Measurements from ENCODE around the gene VPS13D. TPM values are rescaled to one million over a fixed set of nuclear protein-coding genes. Genes with fewer than 3 reads are reported as not detected.

VPS13D gene
- total RNA-seq, 4 donors from 2014 or later: 77.5 to 142 (median 94.4) TPM

GRCh38 chr1:12524266-12524665 is 294.4 kb downstream of the VPS13D start:
- TF ChIP-seq, protein P1, sequence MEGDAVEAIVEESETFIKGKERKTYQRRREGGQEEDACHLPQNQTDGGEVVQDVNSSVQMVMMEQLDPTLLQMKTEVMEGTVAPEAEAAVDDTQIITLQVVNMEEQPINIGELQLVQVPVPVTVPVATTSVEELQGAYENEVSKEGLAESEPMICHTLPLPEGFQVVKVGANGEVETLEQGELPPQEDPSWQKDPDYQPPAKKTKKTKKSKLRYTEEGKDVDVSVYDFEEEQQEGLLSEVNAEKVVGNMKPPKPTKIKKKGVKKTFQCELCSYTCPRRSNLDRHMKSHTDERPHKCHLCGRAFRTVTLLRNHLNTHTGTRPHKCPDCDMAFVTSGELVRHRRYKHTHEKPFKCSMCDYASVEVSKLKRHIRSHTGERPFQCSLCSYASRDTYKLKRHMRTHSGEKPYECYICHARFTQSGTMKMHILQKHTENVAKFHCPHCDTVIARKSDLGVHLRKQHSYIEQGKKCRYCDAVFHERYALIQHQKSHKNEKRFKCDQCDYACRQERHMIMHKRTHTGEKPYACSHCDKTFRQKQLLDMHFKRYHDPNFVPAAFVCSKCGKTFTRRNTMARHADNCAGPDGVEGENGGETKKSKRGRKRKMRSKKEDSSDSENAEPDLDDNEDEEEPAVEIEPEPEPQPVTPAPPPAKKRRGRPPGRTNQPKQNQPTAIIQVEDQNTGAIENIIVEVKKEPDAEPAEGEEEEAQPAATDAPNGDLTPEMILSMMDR (IDR thresholded peaks at IDR 0.05; ENCODE audit: low read depth): no peak

DNA sequence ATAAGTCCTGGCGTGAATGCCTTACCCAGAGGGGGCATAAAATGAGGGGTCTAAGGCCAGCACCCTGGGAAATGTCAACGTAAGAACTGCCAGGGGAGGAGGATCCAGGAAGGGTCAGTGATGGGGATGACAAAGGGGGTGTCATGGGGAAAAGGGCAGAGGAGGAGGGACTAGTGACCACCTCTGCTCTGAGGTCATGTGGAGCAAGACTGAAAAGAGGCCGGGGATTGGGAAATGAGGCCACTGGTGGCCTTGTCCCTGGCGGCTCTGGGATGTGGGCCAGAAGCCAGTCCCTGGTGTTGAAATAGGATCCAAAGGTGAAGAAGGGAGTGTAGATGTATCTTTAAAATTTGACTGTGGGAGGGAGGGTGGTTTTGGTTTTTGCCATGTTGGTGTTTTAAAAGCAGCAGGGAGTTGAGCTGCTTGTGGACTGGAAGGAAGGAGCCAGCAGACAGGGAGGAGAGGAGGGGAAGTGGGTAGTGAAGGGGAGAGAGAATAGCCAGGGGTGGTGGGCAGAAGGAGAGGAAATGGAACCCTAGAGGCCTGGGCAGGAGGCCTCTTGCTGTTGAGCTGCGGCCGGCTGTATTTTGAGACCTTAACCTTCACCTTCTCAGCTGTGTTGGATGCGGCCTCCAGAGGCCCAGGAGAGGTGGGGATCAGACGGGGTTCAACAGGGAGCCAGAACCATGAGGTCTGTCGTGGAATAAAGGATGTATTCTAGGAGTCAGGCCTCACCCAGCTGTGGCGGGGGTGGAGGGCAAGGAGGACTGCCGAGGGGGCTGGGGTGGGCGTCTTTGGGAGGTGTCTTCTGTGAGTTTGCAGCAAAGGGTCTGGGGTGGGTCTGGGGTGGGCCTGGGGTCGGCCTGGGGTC is 295.7 kb downstream of the VPS13D start:
- TF ChIP-seq, protein P1 (IDR thresholded peaks at IDR 0.05; ENCODE audit: low read depth): no peak

- TF ChIP-seq, protein P1 (IDR thresholded peaks at IDR 0.05; ENCODE audit: low read depth): no peak
Observed at GRCh38 chr1:12527564-12527963, 297.7 kb downstream of the VPS13D start.

GRCh38 chr1:12528021-12528852 is 298.4 kb downstream of the VPS13D start:
- TF ChIP-seq, protein P1 (IDR thresholded peaks at IDR 0.05; ENCODE audit: low read depth): no peak

DNA sequence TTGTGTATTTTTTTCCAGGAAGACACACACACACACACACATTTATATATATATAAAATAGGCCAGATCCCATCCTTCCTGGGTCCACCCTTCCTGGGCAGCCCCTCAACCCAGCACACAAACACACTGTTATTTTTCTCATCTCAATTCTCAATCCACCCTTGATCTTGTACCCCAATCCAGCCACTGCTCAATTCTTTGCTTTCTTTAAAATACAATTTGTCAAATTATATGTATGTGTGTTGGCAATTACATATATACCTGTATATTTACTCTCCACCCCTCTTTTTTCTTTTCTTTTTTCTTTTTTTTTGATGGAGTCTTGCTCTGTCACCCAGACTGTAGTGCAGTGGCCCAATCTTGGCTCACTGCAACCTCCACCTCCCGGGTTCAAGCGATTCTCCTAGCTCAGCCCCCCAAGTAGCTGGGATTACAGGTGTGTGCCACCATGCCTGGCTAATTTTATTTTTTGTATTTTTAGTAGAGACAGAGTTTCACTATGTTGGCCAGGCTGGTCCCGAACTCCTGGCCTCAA is 299.9 kb downstream of the VPS13D start:
- TF ChIP-seq, protein P1 (IDR thresholded peaks at IDR 0.05; ENCODE audit: low read depth): no peak

- TF ChIP-seq, protein P1 (IDR thresholded peaks at IDR 0.05; ENCODE audit: low read depth): no peak
Observed at GRCh38 chr1:12530462-12531178, 300.8 kb downstream of the VPS13D start.

Data from subcutaneous adipose tissue (tissue), 4 donors.